A549 (cell line): ENCODE data around the gene FOXQ1. TPM values are rescaled to one million over a fixed set of nuclear protein-coding genes. Genes with fewer than 3 reads are reported as not detected.

Source experiments
- ATAC-seq, 2 experiments: fragments of 200-7000 bp in 1 of 2; fragments of >200 bp in 1 of 2; cut with Nextera tagmentation in 1 of 2; cut with Tn5 transposase in 1 of 2; 3 replicates each; pipeline versions ENCODE4 v1.8.0 to v1.9.1; 2018 to 2020; ENCODE audit warnings: mild to moderate bottlenecking in 1 of 2, moderate library complexity in 1 of 2
- CTCF ChIA-PET: fragments of 300-600 bp; sonication (Branson Sonifier 250); formaldehyde crosslinking; extraction: SDS; loops from one replicate; lab custom pipeline; 2021; ENCODE audit warnings: antibody characterized with exemption, inconsistent platforms; lab: Yijun Ruan, JAX
- POLR2A ChIA-PET: fragments of 350-600 bp; formaldehyde crosslinking; extraction: SDS; loops from one replicate; lab custom pipeline; 2021; ENCODE audit warnings: antibody characterized with exemption, inconsistent platforms; lab: Yijun Ruan, JAX
- DNase-seq, 2 experiments: peaks; one replicate each; pipeline versions ENCODE4 v3.0.0 to v3.0.0-alpha.2; 2011 to 2016; ENCODE audit warnings: low read depth in 1 of 2, low spot score in 1 of 2
- FAIRE-seq: peaks from 2 replicates; lab custom pipeline; 2011; peaks lifted over from hg19 to GRCh38; lab: Jason Lieb, UNC
- H3K27ac ChIP-seq, 2 experiments: fragments of >200 bp; sonication (Bioruptor Twin); formaldehyde crosslinking; 3 replicates each; pipeline ENCODE4 v1.5.1; 2016 to 2017
- H3K4me1 ChIP-seq: fragments of >200 bp; sonication (Bioruptor Twin); formaldehyde crosslinking; 3 replicates; pipeline ENCODE4 v1.6.1; 2016
- H3K4me2 ChIP-seq: fragments of >200 bp; sonication (Bioruptor Twin); formaldehyde crosslinking; 3 replicates; pipeline ENCODE4 v1.6.1; 2016
- H3K4me3 ChIP-seq: fragments of >200 bp; sonication (Bioruptor Twin); formaldehyde crosslinking; 3 replicates; pipeline ENCODE4 v1.5.1; 2016
- H3K9me3 ChIP-seq: fragments of >200 bp; sonication (Bioruptor Twin); formaldehyde crosslinking; 3 replicates; pipeline ENCODE4 v1.6.1; 2016
- CBX8 ChIP-seq: fragments of 200-600 bp; sonication (generic); IDR thresholded peaks from 2 replicates; pipeline ENCODE4 v1.6.1; 2016
- CEBPB ChIP-seq, 2 experiments: fragments of >200 bp in 1 of 2; sonication (Bioruptor Twin) in 1 of 2; formaldehyde crosslinking in 1 of 2; IDR thresholded peaks; 2 replicates each; pipeline ENCODE4 v1.6.1; 2012 to 2016
- CTCF ChIP-seq: fragments of >200 bp; sonication (Bioruptor Twin); formaldehyde crosslinking; IDR thresholded peaks from 3 replicates; pipeline ENCODE4 v1.5.1; 2016
- EHF ChIP-seq: fragments of 250-450 bp; sonication (Bioruptor Pico); IDR thresholded peaks from 2 replicates; pipeline ENCODE4 v1.5.0; 2020; ENCODE audit warnings: mild to moderate bottlenecking
- EP300 ChIP-seq, 2 experiments: fragments of >200 bp; sonication (Bioruptor Twin); formaldehyde crosslinking; IDR thresholded peaks; 2 replicates in 1 of 2; 3 replicates in 1 of 2; pipeline ENCODE4 v1.6.1; 2016 to 2017
- FOSL2 ChIP-seq, 2 experiments: fragments of 450-650 bp in 1 of 2; fragments of >200 bp in 1 of 2; sonication (Bioruptor Twin) in 1 of 2; formaldehyde crosslinking; IDR thresholded peaks; 2 replicates each; pipeline versions ENCODE4 v1.5.0 to v1.6.1; 2016 to 2020; ENCODE audit warnings: mild to moderate bottlenecking in 1 of 2, moderate library complexity in 1 of 2
- GATA3 ChIP-seq: IDR thresholded peaks from 2 replicates; pipeline ENCODE4 v1.6.1; 2012; ENCODE audit warnings: borderline replicate concordance
- HES2 ChIP-seq: fragments of >200 bp; sonication (Bioruptor Twin); formaldehyde crosslinking; IDR thresholded peaks from 2 replicates; pipeline ENCODE4 v1.6.1; 2016
- HMGXB4 ChIP-seq: fragments of 250-450 bp; sonication (Bioruptor Pico); IDR thresholded peaks from 2 replicates; pipeline ENCODE4 v1.5.0; 2021; ENCODE audit warnings: mild to moderate bottlenecking, moderate library complexity, borderline replicate concordance
- HOXB13 ChIP-seq: fragments of 250-450 bp; sonication (Bioruptor Pico); IDR thresholded peaks from 2 replicates; pipeline ENCODE4 v1.5.0; 2020; ENCODE audit warnings: low read depth, mild to moderate bottlenecking, moderate library complexity
- JUN ChIP-seq, 2 experiments: fragments of >200 bp; sonication (Bioruptor Twin); formaldehyde crosslinking; IDR thresholded peaks; 2 replicates in 1 of 2; 3 replicates in 1 of 2; pipeline ENCODE4 v1.6.1; 2016 to 2017
- JUNB ChIP-seq: fragments of >200 bp; sonication (Bioruptor Twin); formaldehyde crosslinking; IDR thresholded peaks from 2 replicates; pipeline ENCODE4 v1.6.1; 2016
- KDM1A ChIP-seq: fragments of 200-600 bp; sonication (generic); IDR thresholded peaks from 2 replicates; pipeline ENCODE4 v1.6.1; 2016; ENCODE audit warnings: low read depth, mild to moderate bottlenecking
- NR3C1 ChIP-seq: fragments of >200 bp; sonication (Bioruptor Twin); formaldehyde crosslinking; IDR thresholded peaks from 3 replicates; pipeline ENCODE4 v1.6.1; 2017
- PBX3 ChIP-seq: IDR thresholded peaks from 2 replicates; pipeline ENCODE4 v1.6.1; 2012
- RAD21 ChIP-seq, 2 experiments: fragments of >200 bp in 1 of 2; sonication (Bioruptor Twin) in 1 of 2; formaldehyde crosslinking in 1 of 2; IDR thresholded peaks in 1 of 2; conservative IDR thresholded peaks in 1 of 2; 2 replicates in 1 of 2; 3 replicates in 1 of 2; pipeline ENCODE4 v1.6.1; 2012 to 2018; ENCODE audit warnings: inconsistent platforms in 1 of 2
- RCOR1 ChIP-seq: fragments of 150-350 bp; IDR thresholded peaks from 2 replicates; pipeline ENCODE4 v1.6.1; 2014; ENCODE audit warnings: antibody characterized with exemption, low read length, low read depth
- SMC3 ChIP-seq: fragments of >200 bp; sonication (Bioruptor Twin); formaldehyde crosslinking; IDR thresholded peaks from 3 replicates; pipeline ENCODE4 v1.6.1; 2018; ENCODE audit warnings: inconsistent platforms
- ZC3H11A ChIP-seq: fragments of 450-650 bp; IDR thresholded peaks from 2 replicates; pipeline ENCODE4 v1.6.1; 2014; ENCODE audit warnings: antibody characterized with exemption, mild to moderate bottlenecking
- ZFP36 ChIP-seq: fragments of 450-650 bp; IDR thresholded peaks from 2 replicates; pipeline ENCODE4 v1.6.1; 2014; ENCODE audit warnings: borderline replicate concordance; ENCODE audit not compliant: partially characterized antibody
- WGBS: methylation state at CpG from one replicate; pipeline ENCODE4 v1.1.6; 2017; ENCODE audit errors: missing lambda C conversion rate; 5-methylcytosine and 5-hydroxymethylcytosine counted together
- polyA plus RNA-seq, 4 experiments: library from polyadenylated mRNA; depleted of rRNA in 3 of 4; stranded (reverse); fragments of >200 nt; fragmentation: RNase III in 1 of 4; extraction: RNeasy Plus Mini Kit Qiagen cat#74134 plus additional on column Dnase treatment in 1 of 4; gene quantifications; 2 replicates in 3 of 4; 3 replicates in 1 of 4; pipeline ENCODE4 v1.2.3, GENCODE V29; 2011 to 2017
- TF ChIP-seq, protein P1 (sequence below): fragments of >200 bp; sonication (Bioruptor Twin); formaldehyde crosslinking; IDR thresholded peaks from 3 replicates; pipeline ENCODE4 v1.6.1; 2016
- TF ChIP-seq, protein P2 (sequence below): IDR thresholded peaks from 2 replicates; pipeline ENCODE4 v1.6.1; 2012

The FOXQ1 gene
- polyA plus RNA-seq, 2 of the 4 experiments (the other 2 are of a cell fraction): 3.5 to 3.6 TPM

GRCh38 chr6:1335367-1336037 is 23.6 kb downstream of the FOXQ1 start:
- H3K27ac ChIP-seq: peak overlapping the region; percentile 73 to 85
- ChIA-PET CTCF (interaction anchor here (0.6 to 2.8 kb wide), 27 partner anchors 10 to 1016 kb away, joined by 3 to 32 read pairs (median 4); partner anchors contain the start of gene FOXQ1), POLR2A (interaction anchor here (1.3 to 1.9 kb wide), 3 partner anchors 10 to 23 kb away, joined by 8 to 10 read pairs (median 8); partner anchors contain the start of gene FOXQ1)
- TF ChIP-seq FOSL2 (IDR thresholded peaks at IDR 0.05): peak; percentile 54; the same call in 1 of the 2 replicates
- peak; percentile 65 for TF ChIP-seq FOSL2 (CRISPR knock-in tag; IDR thresholded peaks at IDR 0.05)
- TF ChIP-seq RAD21 (conservative IDR thresholded peaks at IDR 0.05 in 1 of 2, IDR thresholded peaks at IDR 0.05 in 1 of 2): peak; percentile 5 to 55; a peak in 3 of 5 replicates
- TF ChIP-seq NR3C1: no peak
- TF ChIP-seq PBX3: no peak
- TF ChIP-seq HOXB13: no peak
- TF ChIP-seq JUN (IDR thresholded peaks at IDR 0.05): peak; percentile 52 to 76; a peak in 4 of 5 replicates
- no peak for TF ChIP-seq CBX8
- TF ChIP-seq, protein P1, sequence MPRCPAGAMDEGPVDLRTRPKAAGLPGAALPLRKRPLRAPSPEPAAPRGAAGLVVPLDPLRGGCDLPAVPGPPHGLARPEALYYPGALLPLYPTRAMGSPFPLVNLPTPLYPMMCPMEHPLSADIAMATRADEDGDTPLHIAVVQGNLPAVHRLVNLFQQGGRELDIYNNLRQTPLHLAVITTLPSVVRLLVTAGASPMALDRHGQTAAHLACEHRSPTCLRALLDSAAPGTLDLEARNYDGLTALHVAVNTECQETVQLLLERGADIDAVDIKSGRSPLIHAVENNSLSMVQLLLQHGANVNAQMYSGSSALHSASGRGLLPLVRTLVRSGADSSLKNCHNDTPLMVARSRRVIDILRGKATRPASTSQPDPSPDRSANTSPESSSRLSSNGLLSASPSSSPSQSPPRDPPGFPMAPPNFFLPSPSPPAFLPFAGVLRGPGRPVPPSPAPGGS: peak; percentile 49; the same call in 1 of the 3 replicates
- peak; percentile 97 for TF ChIP-seq CEBPB (IDR thresholded peaks at IDR 0.05)
- peak; percentile 78 for TF ChIP-seq JUNB
- TF ChIP-seq RCOR1: no peak
- TF ChIP-seq EP300 (IDR thresholded peaks at IDR 0.05): peak; percentile 74 to 76; a peak in 3 of 5 replicates
- no peak for TF ChIP-seq EHF
- TF ChIP-seq ZC3H11A: no peak
- TF ChIP-seq SMC3: peak; percentile 53; the same call in 2 of the 3 replicates
- TF ChIP-seq GATA3: peak; percentile 79; the same call in 1 of the 2 replicates
- peak; percentile 86 for TF ChIP-seq HES2
- TF ChIP-seq KDM1A: no peak
- TF ChIP-seq, protein P2, sequence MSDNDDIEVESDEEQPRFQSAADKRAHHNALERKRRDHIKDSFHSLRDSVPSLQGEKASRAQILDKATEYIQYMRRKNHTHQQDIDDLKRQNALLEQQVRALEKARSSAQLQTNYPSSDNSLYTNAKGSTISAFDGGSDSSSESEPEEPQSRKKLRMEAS: peak; percentile 42
- H3K4me1 ChIP-seq: peaks cover 31% of the 10 kb centered on the region
- DNase-seq: peak in 1 of 2 experiments; percentile 77
- 0 out of 3 replicates have a peak, but pooled peaks cover 3% of the 10 kb centered on the region for H3K9me3 ChIP-seq
- no peak overlapping the region for H3K4me3 ChIP-seq
- FAIRE-seq: no peak
- WGBS: 7% methylated on average over 14 of the region's 14 CpGs
- ATAC-seq: peak; percentile 89 to 95
- peak overlapping the region; percentile 81 for H3K4me2 ChIP-seq

DNA sequence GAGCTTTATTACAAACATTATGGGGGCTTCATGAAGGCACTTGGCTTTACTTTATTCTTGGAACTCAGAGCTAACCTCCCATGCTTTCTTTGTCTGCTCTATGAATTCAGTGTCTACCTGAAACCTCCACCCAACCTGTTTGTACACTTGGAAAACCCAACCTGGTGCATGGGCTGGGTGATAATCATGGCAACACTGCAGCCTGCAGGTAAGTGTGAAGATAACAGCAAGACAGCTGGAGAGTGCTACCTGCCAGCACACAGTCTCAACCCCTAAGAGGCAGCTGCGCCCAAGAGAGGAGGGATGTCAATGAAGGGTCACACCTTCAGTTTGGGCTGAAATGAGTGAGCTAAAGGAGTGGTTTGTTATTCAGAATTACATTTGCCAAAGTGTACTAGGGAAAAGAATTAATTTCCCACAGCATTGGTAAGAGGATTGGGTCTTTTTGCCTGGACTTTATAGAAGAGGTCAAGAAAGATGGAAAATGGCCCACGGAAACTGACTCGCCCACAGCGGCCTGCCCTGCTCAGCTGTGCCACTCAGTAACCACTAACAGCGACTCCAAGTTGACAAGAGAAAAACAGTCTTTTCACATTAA is 24.4 kb downstream of the FOXQ1 start:
- no peak overlapping the region for H3K4me3 ChIP-seq
- WGBS: 71% methylated on average over 5 of the region's 5 CpGs
- peak; percentile 89 to 91 for ATAC-seq
- peaks cover 31% of the 10 kb centered on the region for H3K4me1 ChIP-seq
- no peaks in the 10 kb centered on the region for H3K9me3 ChIP-seq
- no peak for TF ChIP-seq EHF
- TF ChIP-seq, protein P2: peak; percentile 14; the same call in 1 of the 2 replicates
- TF ChIP-seq ZFP36: no peak
- TF ChIP-seq HMGXB4 (CRISPR knock-in tag): no peak
- peak; percentile 85 to 86 for TF ChIP-seq RAD21 (conservative IDR thresholded peaks at IDR 0.05 in 1 of 2, IDR thresholded peaks at IDR 0.05 in 1 of 2)
- no peak for TF ChIP-seq CBX8
- peak; percentile 70 for TF ChIP-seq SMC3
- TF ChIP-seq CTCF: peak; percentile 69
- POLR2A ChIA-PET: interaction anchor here (0.7 to 1.9 kb wide), 4 partner anchors 9 to 24 kb away, joined by 3 to 10 read pairs (median 8); partner anchors contain the start of gene FOXQ1
- no peak for FAIRE-seq
- peak overlapping the region; percentile 73 to 85 for H3K27ac ChIP-seq
- CTCF ChIA-PET: interaction anchor here (0.6 to 2.8 kb wide), 29 partner anchors 10 to 1017 kb away, joined by 3 to 32 read pairs (median 4); partner anchors contain the start of gene FOXQ1
- peak overlapping the region; percentile 81 for H3K4me2 ChIP-seq
- DNase-seq: peak in 1 of 2 experiments; percentile 66
